ENCODE data around the gene KRTAP1-1. TPM values are rescaled to one million over a fixed set of nuclear protein-coding genes. Genes with fewer than 3 reads are reported as not detected.
"Not testable (repeated sequence)": the region's sequence is repeated elsewhere in the genome, so short reads cannot be mapped to it uniquely, and the experiment has no call there.

KRTAP1-1 gene
- total RNA-seq, 1 donor, result 2.2 TPM

DNA sequence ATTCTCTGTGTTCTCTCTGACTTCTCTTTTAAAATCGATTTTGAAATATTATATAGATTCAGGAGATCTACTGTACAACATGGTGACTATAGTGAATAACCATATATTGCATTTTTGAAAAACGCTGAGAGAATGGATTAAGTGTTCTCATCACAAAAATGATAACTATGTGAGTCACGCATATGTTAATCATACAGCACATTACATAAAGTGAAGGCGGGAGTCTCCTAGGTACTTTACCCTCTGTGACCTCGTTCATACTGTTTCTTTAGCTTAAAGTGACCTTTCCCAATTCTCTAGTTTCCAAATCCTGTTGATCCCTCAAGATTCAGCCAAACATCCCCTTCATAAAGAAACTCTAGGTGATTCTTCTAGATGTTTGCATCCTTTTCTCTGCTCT, 38.4 kb downstream of the KRTAP1-1 start:
- no peaks in the 10 kb centered on the region for H3K27me3 ChIP-seq (ENCODE audit: insufficient read depth, low read length)
- no peaks in the 10 kb centered on the region for H3K36me3 ChIP-seq (ENCODE audit: insufficient read depth, low read length)
- TF ChIP-seq, protein P1, sequence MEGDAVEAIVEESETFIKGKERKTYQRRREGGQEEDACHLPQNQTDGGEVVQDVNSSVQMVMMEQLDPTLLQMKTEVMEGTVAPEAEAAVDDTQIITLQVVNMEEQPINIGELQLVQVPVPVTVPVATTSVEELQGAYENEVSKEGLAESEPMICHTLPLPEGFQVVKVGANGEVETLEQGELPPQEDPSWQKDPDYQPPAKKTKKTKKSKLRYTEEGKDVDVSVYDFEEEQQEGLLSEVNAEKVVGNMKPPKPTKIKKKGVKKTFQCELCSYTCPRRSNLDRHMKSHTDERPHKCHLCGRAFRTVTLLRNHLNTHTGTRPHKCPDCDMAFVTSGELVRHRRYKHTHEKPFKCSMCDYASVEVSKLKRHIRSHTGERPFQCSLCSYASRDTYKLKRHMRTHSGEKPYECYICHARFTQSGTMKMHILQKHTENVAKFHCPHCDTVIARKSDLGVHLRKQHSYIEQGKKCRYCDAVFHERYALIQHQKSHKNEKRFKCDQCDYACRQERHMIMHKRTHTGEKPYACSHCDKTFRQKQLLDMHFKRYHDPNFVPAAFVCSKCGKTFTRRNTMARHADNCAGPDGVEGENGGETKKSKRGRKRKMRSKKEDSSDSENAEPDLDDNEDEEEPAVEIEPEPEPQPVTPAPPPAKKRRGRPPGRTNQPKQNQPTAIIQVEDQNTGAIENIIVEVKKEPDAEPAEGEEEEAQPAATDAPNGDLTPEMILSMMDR (IDR thresholded peaks at IDR 0.05; ENCODE audit: extremely low read depth, low read depth, low read length), result no peak
- DNase-seq (ENCODE audit: insufficient read length, low spot score, missing footprints), result peak; percentile 61
- no peak overlapping the region for H3K4me3 ChIP-seq (ENCODE audit: insufficient read depth, low read length)
- no peak overlapping the region for H3K4me2 ChIP-seq (ENCODE audit: insufficient read depth, low read length)
- H4K20me1 ChIP-seq (ENCODE audit: insufficient read depth, low read length), result no peaks in the 10 kb centered on the region
- no peaks in the 10 kb centered on the region for H3K79me2 ChIP-seq (ENCODE audit: insufficient read depth, low read length)
- H3K9me3 ChIP-seq (ENCODE audit: low read depth, low read length), result no peaks in the 10 kb centered on the region
- peaks cover 6% of the 10 kb centered on the region for H3K4me1 ChIP-seq (ENCODE audit: insufficient read depth, low read length)
- H2AFZ ChIP-seq (ENCODE audit: low read length), result peak overlapping the region; percentile 23
- no peak overlapping the region for H3K27ac ChIP-seq (ENCODE audit: low read depth, low read length)

DNA sequence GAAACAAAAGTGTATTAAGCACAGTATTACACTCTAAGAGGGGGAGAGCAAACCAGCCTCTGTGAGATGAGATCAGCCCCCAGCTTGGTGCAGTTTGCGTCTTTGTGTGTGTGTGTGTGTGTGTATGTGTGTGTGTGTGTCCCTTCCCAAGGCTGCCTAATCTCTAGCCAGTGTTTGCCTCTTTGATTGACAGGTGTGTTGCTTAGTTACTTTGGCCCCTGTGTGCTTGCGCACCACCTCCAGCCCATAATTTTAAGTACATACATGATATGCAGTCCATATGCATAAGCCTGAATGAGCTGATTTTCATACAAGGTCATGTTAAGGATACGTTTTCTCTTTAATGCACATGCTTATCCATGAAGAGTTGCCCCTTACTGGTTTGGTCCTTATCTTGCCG, 39.5 kb downstream of the KRTAP1-1 start:
- no peaks in the 10 kb centered on the region for H3K79me2 ChIP-seq (ENCODE audit: insufficient read depth, low read length)
- no peaks in the 10 kb centered on the region for H4K20me1 ChIP-seq (ENCODE audit: insufficient read depth, low read length)
- H3K4me3 ChIP-seq (ENCODE audit: insufficient read depth, low read length), result no peak overlapping the region
- no peak overlapping the region for H3K27ac ChIP-seq (ENCODE audit: low read depth, low read length)
- H3K4me2 ChIP-seq (ENCODE audit: insufficient read depth, low read length), result no peak overlapping the region
- peaks cover 6% of the 10 kb centered on the region for H3K4me1 ChIP-seq (ENCODE audit: insufficient read depth, low read length)
- TF ChIP-seq, protein P1 (IDR thresholded peaks at IDR 0.05; ENCODE audit: extremely low read depth, low read depth, low read length), result no peak
- H3K27me3 ChIP-seq (ENCODE audit: insufficient read depth, low read length), result no peaks in the 10 kb centered on the region
- DNase-seq (ENCODE audit: insufficient read length, low spot score, missing footprints), result no peak
- no peak overlapping the region for H2AFZ ChIP-seq (ENCODE audit: low read length)
- no peaks in the 10 kb centered on the region for H3K36me3 ChIP-seq (ENCODE audit: insufficient read depth, low read length)
- no peaks in the 10 kb centered on the region for H3K9me3 ChIP-seq (ENCODE audit: low read depth, low read length)

DNA sequence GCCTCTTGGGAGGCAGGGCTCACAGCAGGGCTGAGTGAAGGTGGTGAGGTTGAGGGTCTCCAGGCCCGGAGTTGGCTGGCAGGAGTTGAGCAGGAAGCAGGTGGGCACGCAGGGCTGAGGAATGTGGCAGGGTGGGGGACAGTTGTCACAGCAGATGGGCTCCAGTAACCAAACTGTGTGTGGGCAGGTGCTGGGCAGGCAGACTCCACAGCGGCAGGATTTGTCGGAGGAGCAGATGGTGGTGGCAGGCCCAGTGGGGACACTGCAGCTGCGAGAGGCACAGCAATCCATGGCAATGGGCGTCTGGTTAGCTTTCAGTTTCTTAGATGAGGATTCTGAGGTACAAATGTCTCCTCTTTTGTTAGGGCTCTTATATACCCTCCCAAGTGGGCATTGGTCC, 41.7 kb downstream of the KRTAP1-1 start, which contains the start of gene KRTAP3-2:
KRTAP3-2 (minus strand) TSS at position 344 of the 400 bp plus-strand sequence; CDS start at position 291, 53 bp downstream.
- H2AFZ ChIP-seq (ENCODE audit: low read length); H4K20me1 ChIP-seq (ENCODE audit: insufficient read depth, low read length); H3K36me3 ChIP-seq (ENCODE audit: insufficient read depth, low read length); H3K4me3 ChIP-seq (ENCODE audit: insufficient read depth, low read length); H3K9me3 ChIP-seq (ENCODE audit: low read depth, low read length); H3K4me1 ChIP-seq (ENCODE audit: insufficient read depth, low read length); H3K27me3 ChIP-seq (ENCODE audit: insufficient read depth, low read length); H3K79me2 ChIP-seq (ENCODE audit: insufficient read depth, low read length); H3K27ac ChIP-seq (ENCODE audit: low read depth, low read length); DNase-seq (ENCODE audit: insufficient read length, low spot score, missing footprints); H3K4me2 ChIP-seq (ENCODE audit: insufficient read depth, low read length): not testable (repeated sequence)

DNA sequence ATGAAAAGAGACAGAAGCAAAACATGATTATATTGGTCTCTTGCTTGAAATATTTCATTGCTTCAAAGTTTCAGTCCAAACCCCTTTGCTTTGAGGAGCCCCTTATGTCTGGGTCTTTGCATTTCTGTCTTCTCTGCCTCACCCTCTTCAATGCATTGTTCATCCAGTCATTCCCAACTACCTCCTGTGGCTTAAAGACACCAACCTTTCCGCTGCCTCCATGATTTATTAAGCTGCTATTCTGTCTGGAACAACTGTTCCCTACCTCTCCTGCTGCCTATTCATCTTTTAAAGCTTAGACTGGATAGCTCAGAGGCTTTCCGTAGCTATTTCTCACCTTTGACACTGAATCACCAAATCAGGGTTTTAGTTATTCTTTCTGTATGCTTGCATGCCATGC, 43.9 kb downstream of the KRTAP1-1 start:
- Histone ChIP-seq H3K79me2 (ENCODE audit: insufficient read depth, low read length) (no peaks in the 10 kb centered on the region), H3K9me3 (ENCODE audit: low read depth, low read length) (no peaks in the 10 kb centered on the region), H3K36me3 (ENCODE audit: insufficient read depth, low read length) (no peaks in the 10 kb centered on the region), H3K4me2 (ENCODE audit: insufficient read depth, low read length) (no peak overlapping the region), H3K4me3 (ENCODE audit: insufficient read depth, low read length) (no peak overlapping the region), H2AFZ (ENCODE audit: low read length) (no peak overlapping the region), H4K20me1 (ENCODE audit: insufficient read depth, low read length) (no peaks in the 10 kb centered on the region), H3K27me3 (ENCODE audit: insufficient read depth, low read length) (no peaks in the 10 kb centered on the region), H3K27ac (ENCODE audit: low read depth, low read length) (no peak overlapping the region), H3K4me1 (ENCODE audit: insufficient read depth, low read length) (no peaks in the 10 kb centered on the region)
- no peak for DNase-seq (ENCODE audit: insufficient read length, low spot score, missing footprints)
- TF ChIP-seq, protein P1 (IDR thresholded peaks at IDR 0.05; ENCODE audit: extremely low read depth, low read depth, low read length), result no peak

Data from osteoblast (primary cell).